Measurements from ENCODE around the gene HCN2. TPM values are rescaled to one million over a fixed set of nuclear protein-coding genes. Genes with fewer than 3 reads are reported as not detected.

The HCN2 gene
- total RNA-seq, 1 experiment from 2014 or later: 3.9 TPM

- ChIA-PET POLR2A (no interaction called here), CTCF (interaction anchor here (0.5 kb wide), 1 partner anchor 263 kb away, joined by 3 read pairs; no protein-coding TSS in a partner anchor)
- Histone ChIP-seq H3K27me3 (replicated peaks; ENCODE audit: control insufficient read depth, insufficient read depth, low read length) (no peaks in the 10 kb centered on the region), H3K36me3 (ENCODE audit: control insufficient read depth, insufficient read depth, low read length) (peaks cover 4% of the 10 kb centered on the region), H3K9me3 (no peaks in the 10 kb centered on the region), H3K4me3 (ENCODE audit: low read depth, low read length) (no peak overlapping the region), H3K4me1 (peaks cover 19% of the 10 kb centered on the region)
- Mint-ChIP-seq H3K36me3 (ENCODE audit: insufficient read depth, unreplicated experiment) (peaks cover 60% of the 10 kb centered on the region), H3K4me1 (ENCODE audit: low read depth, unreplicated experiment) (no peaks in the 10 kb centered on the region), H3K9me3 (ENCODE audit: unreplicated experiment) (no peaks in the 10 kb centered on the region), H3K27ac (ENCODE audit: unreplicated experiment) (no peak overlapping the region), H3K27me3 (ENCODE audit: insufficient read depth, unreplicated experiment) (no peaks in the 10 kb centered on the region), H3K4me3 (ENCODE audit: unreplicated experiment) (no peak overlapping the region)
- no peak for TF ChIP-seq CTCF (IDR thresholded peaks at IDR 0.05; ENCODE audit: insufficient read depth in 1 of 2, low read depth in 1 of 2, low read length in 1 of 2, severe bottlenecking in 1 of 2, unreplicated experiment in 1 of 2)
- intact Hi-C loops (cut with micrococcal nuclease; ENCODE audit: unreplicated experiment): no loop called here
- DNase-seq: no peak
- BruUV-seq (replicated peaks): no TSS peak
These were observed 69.5 kb downstream of the HCN2 start for GRCh38 chr19:658916-659839.

GRCh38 chr19:660793-661426, 71.2 kb downstream of the HCN2 start:
- BruUV-seq (replicated peaks): no TSS peak
- Histone ChIP-seq H3K27me3 (replicated peaks; ENCODE audit: control insufficient read depth, insufficient read depth, low read length) (no peaks in the 10 kb centered on the region), H3K4me1 (peaks cover 27% of the 10 kb centered on the region), H3K4me3 (ENCODE audit: low read depth, low read length) (peak overlapping the region; percentile 96), H3K9me3 (no peaks in the 10 kb centered on the region), H3K36me3 (ENCODE audit: control insufficient read depth, insufficient read depth, low read length) (peaks cover 3% of the 10 kb centered on the region)
- no peaks in the 10 kb centered on the region for H3K4me1 Mint-ChIP-seq (ENCODE audit: low read depth, unreplicated experiment)
- peak overlapping the region; percentile 76 for H3K27ac Mint-ChIP-seq (ENCODE audit: unreplicated experiment)
- intact Hi-C loops (cut with micrococcal nuclease; ENCODE audit: unreplicated experiment): loop anchor here (5.0 kb wide), 1 partner anchor 91 kb away; the partner anchor contains the start of gene MISP
- peak overlapping the region; percentile 75 for H3K4me3 Mint-ChIP-seq (ENCODE audit: unreplicated experiment)
- peaks cover 50% of the 10 kb centered on the region for H3K36me3 Mint-ChIP-seq (ENCODE audit: insufficient read depth, unreplicated experiment)
- TF ChIP-seq CTCF (IDR thresholded peaks at IDR 0.05; ENCODE audit: insufficient read depth in 1 of 2, low read depth in 1 of 2, low read length in 1 of 2, severe bottlenecking in 1 of 2, unreplicated experiment in 1 of 2): no peak
- DNase-seq: peak; percentile 44 to 77
- POLR2A ChIA-PET: no interaction called here
- CTCF ChIA-PET: no interaction called here
- H3K9me3 Mint-ChIP-seq (ENCODE audit: unreplicated experiment): no peaks in the 10 kb centered on the region
- H3K27me3 Mint-ChIP-seq (ENCODE audit: insufficient read depth, unreplicated experiment): no peaks in the 10 kb centered on the region

- Mint-ChIP-seq H3K9me3 (ENCODE audit: unreplicated experiment) (no peaks in the 10 kb centered on the region), H3K36me3 (ENCODE audit: insufficient read depth, unreplicated experiment) (peaks cover 43% of the 10 kb centered on the region), H3K27ac (ENCODE audit: unreplicated experiment) (peak overlapping the region; percentile 76), H3K4me1 (ENCODE audit: low read depth, unreplicated experiment) (no peaks in the 10 kb centered on the region), H3K4me3 (ENCODE audit: unreplicated experiment) (peak overlapping the region; percentile 75), H3K27me3 (ENCODE audit: insufficient read depth, unreplicated experiment) (no peaks in the 10 kb centered on the region)
- no peak for DNase-seq
- peaks cover 27% of the 10 kb centered on the region for H3K4me1 ChIP-seq
- H3K27me3 ChIP-seq (replicated peaks; ENCODE audit: control insufficient read depth, insufficient read depth, low read length): no peaks in the 10 kb centered on the region
- peak overlapping the region; percentile 96 for H3K4me3 ChIP-seq (ENCODE audit: low read depth, low read length)
- no peak for TF ChIP-seq CTCF (IDR thresholded peaks at IDR 0.05; ENCODE audit: insufficient read depth in 1 of 2, low read depth in 1 of 2, low read length in 1 of 2, severe bottlenecking in 1 of 2, unreplicated experiment in 1 of 2)
- TSS peak; percentile 48 for BruUV-seq (replicated peaks)
- ChIA-PET POLR2A (no interaction called here), CTCF (no interaction called here)
- peaks cover 3% of the 10 kb centered on the region for H3K36me3 ChIP-seq (ENCODE audit: control insufficient read depth, insufficient read depth, low read length)
- no peaks in the 10 kb centered on the region for H3K9me3 ChIP-seq
- intact Hi-C loops (cut with micrococcal nuclease; ENCODE audit: unreplicated experiment): loop anchor here (2.0 to 5.0 kb wide), 2 partner anchors 19 to 91 kb away; partner anchors contain the start of gene MISP
These were observed 71.9 kb downstream of the HCN2 start for GRCh38 chr19:661427-662196.

All from Caco-2 (cell line).